ENCODE results near the gene KRT78.
A peak's percentile ranks its signal among the peaks of the same experiment; 100 is the strongest.
"Not testable (repeated sequence)": the region's sequence is repeated elsewhere in the genome, so short reads cannot be mapped to it uniquely, and the experiment has no call there.

Gene KRT78

GRCh38 chr12:52871291-52872039 lies 22.7 kb upstream of the KRT78 start:
- peak in 1 of 2 experiments; percentile 41 for DNase-seq (ENCODE audit: low read depth in 2 of 2)

GRCh38 chr12:52870361-52871290 lies 21.8 kb upstream of the KRT78 start:
- DNase-seq (ENCODE audit: low read depth in 2 of 2) = no peak

- no peak for DNase-seq (ENCODE audit: low read depth in 2 of 2)
Measured at GRCh38 chr12:52867642-52868041, 18.8 kb upstream of the KRT78 start.

- no peak for DNase-seq (ENCODE audit: low read depth in 2 of 2)
Measured at GRCh38 chr12:52867152-52867551, 18.4 kb upstream of the KRT78 start.

GRCh38 chr12:52865090-52865944 lies 16.5 kb upstream of the KRT78 start:
- no peak for DNase-seq (ENCODE audit: low read depth in 2 of 2)

GRCh38 chr12:52862023-52862422 lies 13.2 kb upstream of the KRT78 start:
- no peak for DNase-seq (ENCODE audit: low read depth in 2 of 2)

- DNase-seq (ENCODE audit: low read depth in 2 of 2) = no peak
Measured at GRCh38 chr12:52861511-52861910, 12.7 kb upstream of the KRT78 start.

- no peak for DNase-seq (ENCODE audit: low read depth in 2 of 2)
Measured at GRCh38 chr12:52860102-52860823, 11.5 kb upstream of the KRT78 start.

GRCh38 chr12:52857500-52857899 lies 8.7 kb upstream of the KRT78 start:
- DNase-seq (ENCODE audit: low read depth in 2 of 2) = no peak

GRCh38 chr12:52856787-52857186 lies 8.0 kb upstream of the KRT78 start:
- no peak for DNase-seq (ENCODE audit: low read depth in 2 of 2)

GRCh38 chr12:52856077-52856476 lies 7.3 kb upstream of the KRT78 start:
- not testable (repeated sequence) for DNase-seq (ENCODE audit: low read depth in 2 of 2)

- DNase-seq (ENCODE audit: low read depth in 2 of 2) = no peak
Measured at GRCh38 chr12:52851787-52852186, 3.0 kb upstream of the KRT78 start.

GRCh38 chr12:52850681-52851080 lies 1.9 kb upstream of the KRT78 start:
- no peak for DNase-seq (ENCODE audit: low read depth in 2 of 2)

- no peak for DNase-seq (ENCODE audit: low read depth in 2 of 2)
Measured at GRCh38 chr12:52849511-52849910, 717 bp upstream of the KRT78 start.

GRCh38 chr12:52847335-52848102 lies 1.3 kb downstream of the KRT78 start:
- DNase-seq (ENCODE audit: low read depth in 2 of 2) = no peak

- DNase-seq (ENCODE audit: low read depth in 2 of 2) = no peak
Measured at GRCh38 chr12:52846356-52846970, 2.3 kb downstream of the KRT78 start.

- DNase-seq (ENCODE audit: low read depth in 2 of 2) = no peak
Measured at GRCh38 chr12:52845946-52846345, 2.8 kb downstream of the KRT78 start.

- no peak for DNase-seq (ENCODE audit: low read depth in 2 of 2)
Measured at GRCh38 chr12:52844386-52844785, 4.4 kb downstream of the KRT78 start.

- DNase-seq (ENCODE audit: low read depth in 2 of 2) = no peak
Measured at GRCh38 chr12:52839436-52840105, 9.2 kb downstream of the KRT78 start.

Measured in fibroblast of skin of left biceps (primary cell).